IPS DF 6.9 (cell line): Measurements from ENCODE around the gene HSPB7.

Experiments used
- DNase-seq: peaks from one replicate; pipeline ENCODE4 v3.0.0-alpha.2; 2013; ENCODE audit warnings: low read depth, low spot score
- H3K27ac ChIP-seq: one replicate; pipeline ENCODE4 v1.5.1; 2013; ENCODE audit warnings: low read length, control low read depth
- H3K27me3 ChIP-seq: 2 replicates; pipeline ENCODE4 v1.6.1; 2013; ENCODE audit warnings: mild to moderate bottlenecking, low read length; ENCODE audit not compliant: control insufficient read depth, insufficient read depth
- H3K36me3 ChIP-seq: 2 replicates; pipeline ENCODE4 v1.6.1; 2013; ENCODE audit warnings: low read length; ENCODE audit not compliant: control insufficient read depth, insufficient read depth
- H3K4me1 ChIP-seq: 2 replicates; pipeline ENCODE4 v1.6.1; 2013; ENCODE audit warnings: low read length; ENCODE audit not compliant: control insufficient read depth, insufficient read depth
- H3K4me3 ChIP-seq: 2 replicates; pipeline ENCODE4 v1.5.1; 2013; ENCODE audit warnings: mild to moderate bottlenecking, low read length
- H3K9me3 ChIP-seq: 2 replicates; pipeline ENCODE4 v1.6.1; 2013; ENCODE audit warnings: low read length, inconsistent platforms; ENCODE audit not compliant: control insufficient read depth, insufficient read depth
- WGBS: extraction: QIAGEN DNeasy Blood & Tissue Kit; methylation state at CpG from one replicate; pipeline ENCODE4 v1.1.7; 2013; ENCODE audit warnings: mixed read lengths, missing lambda C conversion rate; ENCODE audit not compliant: insufficient read length, insufficient coverage; 5-methylcytosine and 5-hydroxymethylcytosine counted together

HSPB7 gene

GRCh38 chr1:15975805-15976680, 41.8 kb downstream of the HSPB7 start, which contains the start of gene ZBTB17:
TSS of gene ZBTB17 (minus strand) at chr1:15976101. CDS start at chr1:15948495, 27,606 bp downstream.
- peaks cover 4% of the 10 kb centered on the region; the same call in 1 of the 2 replicates for H3K36me3 ChIP-seq
- H3K4me3 ChIP-seq: peak within 1 kb of the TSS; percentile 87; the same call in 1 of the 2 replicates
- WGBS: no CpG with 5 or more reads among the region's 47 CpGs
- H3K27ac ChIP-seq: no peak within 1 kb of the TSS
- DNase-seq: peak; percentile 90
- no peaks in the 10 kb centered on the region for H3K9me3 ChIP-seq
- no peaks in the 10 kb centered on the region for H3K4me1 ChIP-seq
- no peaks in the 10 kb centered on the region for H3K27me3 ChIP-seq

- no CpG with 5 or more reads among the region's 47 CpGs for WGBS
- Histone ChIP-seq H3K9me3 (no peaks in the 10 kb centered on the region), H3K36me3 (peaks cover 4% of the 10 kb centered on the region; the same call in 1 of the 2 replicates), H3K27ac (no peak overlapping the region), H3K27me3 (no peaks in the 10 kb centered on the region), H3K4me3 (peak overlapping the region; percentile 87; the same call in 1 of the 2 replicates), H3K4me1 (no peaks in the 10 kb centered on the region)
- DNase-seq: no peak
These were observed 42.5 kb downstream of the HSPB7 start for GRCh38 chr1:15975358-15975804.

- no peak for DNase-seq
- no CpG with 5 or more reads among the region's 9 CpGs for WGBS
- Histone ChIP-seq H3K4me3 (peak overlapping the region; percentile 87; the same call in 1 of the 2 replicates), H3K27me3 (no peaks in the 10 kb centered on the region), H3K27ac (no peak overlapping the region), H3K4me1 (no peaks in the 10 kb centered on the region), H3K9me3 (no peaks in the 10 kb centered on the region), H3K36me3 (peaks cover 4% of the 10 kb centered on the region; the same call in 1 of the 2 replicates)
These were observed 43.0 kb downstream of the HSPB7 start for GRCh38 chr1:15974855-15975254.

GRCh38 chr1:15973772-15974171, 44.1 kb downstream of the HSPB7 start:
- Histone ChIP-seq H3K4me1 (no peaks in the 10 kb centered on the region), H3K4me3 (no peak overlapping the region), H3K27me3 (no peaks in the 10 kb centered on the region), H3K9me3 (peaks cover 1% of the 10 kb centered on the region; the same call in 1 of the 2 replicates), H3K36me3 (peaks cover 6% of the 10 kb centered on the region), H3K27ac (no peak overlapping the region)
- no CpG with 5 or more reads among the region's 4 CpGs for WGBS
- no peak for DNase-seq

GRCh38 chr1:15972409-15972808, 45.4 kb downstream of the HSPB7 start:
- Histone ChIP-seq H3K9me3 (peaks cover 1% of the 10 kb centered on the region; the same call in 1 of the 2 replicates), H3K27ac (no peak overlapping the region), H3K27me3 (no peaks in the 10 kb centered on the region; the same call in 1 of the 2 replicates), H3K4me3 (no peak overlapping the region), H3K4me1 (no peaks in the 10 kb centered on the region), H3K36me3 (peaks cover 8% of the 10 kb centered on the region)
- no CpG with 5 or more reads among the region's 1 CpG for WGBS
- DNase-seq: no peak

GRCh38 chr1:15970911-15971310, 46.9 kb downstream of the HSPB7 start:
- Histone ChIP-seq H3K36me3 (peaks cover 8% of the 10 kb centered on the region), H3K27me3 (no peaks in the 10 kb centered on the region; the same call in 1 of the 2 replicates), H3K27ac (no peak overlapping the region), H3K4me1 (no peaks in the 10 kb centered on the region), H3K4me3 (no peak overlapping the region), H3K9me3 (peaks cover 1% of the 10 kb centered on the region; the same call in 1 of the 2 replicates)
- DNase-seq: no peak

GRCh38 chr1:15969321-15969880, 48.4 kb downstream of the HSPB7 start:
- no peaks in the 10 kb centered on the region for H3K4me1 ChIP-seq
- peaks cover 1% of the 10 kb centered on the region; the same call in 1 of the 2 replicates for H3K9me3 ChIP-seq
- DNase-seq: no peak
- no peak overlapping the region for H3K27ac ChIP-seq
- H3K36me3 ChIP-seq: peaks cover 8% of the 10 kb centered on the region
- H3K4me3 ChIP-seq: no peak overlapping the region
- no CpG with 5 or more reads among the region's 13 CpGs for WGBS
- H3K27me3 ChIP-seq: no peaks in the 10 kb centered on the region; the same call in 1 of the 2 replicates

- H3K4me1 ChIP-seq: no peaks in the 10 kb centered on the region
- no CpG with 5 or more reads among the region's 5 CpGs for WGBS
- H3K36me3 ChIP-seq: peaks cover 8% of the 10 kb centered on the region
These were observed 49.7 kb downstream of the HSPB7 start for GRCh38 chr1:15968172-15968571.

GRCh38 chr1:15966956-15967344, 50.9 kb downstream of the HSPB7 start:
- H3K36me3 ChIP-seq: peaks cover 8% of the 10 kb centered on the region
- no peak overlapping the region for H3K27ac ChIP-seq
- no CpG with 5 or more reads among the region's 6 CpGs for WGBS

More at GRCh38 chr1:15968172-15968571, 49.7 kb downstream of the HSPB7 start:
- Histone ChIP-seq H3K27me3 (no peaks in the 10 kb centered on the region; the same call in 1 of the 2 replicates), H3K9me3 (peaks cover 1% of the 10 kb centered on the region; the same call in 1 of the 2 replicates), H3K4me3 (no peak overlapping the region), H3K27ac (no peak overlapping the region)
- DNase-seq: no peak

More at GRCh38 chr1:15966956-15967344, 50.9 kb downstream of the HSPB7 start:
- Histone ChIP-seq H3K9me3 (peaks cover 1% of the 10 kb centered on the region; the same call in 1 of the 2 replicates), H3K4me3 (no peak overlapping the region), H3K4me1 (no peaks in the 10 kb centered on the region; the same call in 1 of the 2 replicates), H3K27me3 (no peaks in the 10 kb centered on the region; the same call in 1 of the 2 replicates)
- DNase-seq: no peak
